Hepatocyte (in vitro differentiated cells): ENCODE measurements around the gene MED15.

Experiments
- CTCF ChIP-seq: fragments of 200-600 bp; sonication (generic); IDR thresholded peaks from 2 replicates; pipeline ENCODE4 v1.5.1; 2016; ENCODE audit warnings: antibody characterized with exemption, mild to moderate bottlenecking; ENCODE audit not compliant: poor library complexity
- EZH2 ChIP-seq: fragments of 200-600 bp; sonication (generic); IDR thresholded peaks from 2 replicates; pipeline ENCODE4 v1.6.1; 2016; ENCODE audit warnings: antibody characterized with exemption, mild to moderate bottlenecking, borderline replicate concordance
- EZH2phosphoT487 ChIP-seq: fragments of 200-600 bp; sonication (generic); IDR thresholded peaks from one replicate; pipeline ENCODE4 v1.6.1; 2018; ENCODE audit warnings: antibody characterized with exemption, mild to moderate bottlenecking, low read depth, moderate library complexity; ENCODE audit not compliant: unreplicated experiment, severe bottlenecking

- TF ChIP-seq EZH2 (no peak), CTCF (no peak), EZH2phosphoT487 (no peak)
Observed at GRCh38 chr22:20506543-20507252, 712 bp upstream of the MED15 start.
